Limb (tissue), 2 donors: ENCODE data around the gene TMEM170B.
"Not testable (repeated sequence)": the region's sequence is repeated elsewhere in the genome, so short reads cannot be mapped to it uniquely, and the experiment has no call there.

Source experiments
- DNase-seq, 2 donors: peaks; one replicate each; pipeline ENCODE4 v3.0.0-alpha.2; 2016; ENCODE audit errors: extremely low spot score in 2 of 2

Gene TMEM170B

DNA sequence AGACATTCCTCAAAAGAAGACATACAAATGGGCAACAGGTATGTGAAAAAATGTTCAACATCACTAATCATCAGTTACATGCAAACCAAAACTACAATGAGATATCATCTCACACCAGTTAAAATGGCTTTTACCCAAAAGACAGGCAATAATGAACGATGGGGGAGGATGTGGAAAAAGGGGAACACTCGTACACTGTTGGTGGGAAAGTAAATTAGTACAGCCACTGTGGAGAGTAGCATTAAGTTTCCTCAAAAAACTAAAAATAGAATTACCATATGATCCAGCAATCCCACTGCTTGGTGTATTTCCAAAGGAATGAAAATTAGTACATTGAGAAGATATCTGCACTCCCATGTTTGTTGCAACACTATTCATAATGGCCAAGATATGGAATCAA lies 8.6 kb upstream of the TMEM170B start:
- DNase-seq = no peak

DNA sequence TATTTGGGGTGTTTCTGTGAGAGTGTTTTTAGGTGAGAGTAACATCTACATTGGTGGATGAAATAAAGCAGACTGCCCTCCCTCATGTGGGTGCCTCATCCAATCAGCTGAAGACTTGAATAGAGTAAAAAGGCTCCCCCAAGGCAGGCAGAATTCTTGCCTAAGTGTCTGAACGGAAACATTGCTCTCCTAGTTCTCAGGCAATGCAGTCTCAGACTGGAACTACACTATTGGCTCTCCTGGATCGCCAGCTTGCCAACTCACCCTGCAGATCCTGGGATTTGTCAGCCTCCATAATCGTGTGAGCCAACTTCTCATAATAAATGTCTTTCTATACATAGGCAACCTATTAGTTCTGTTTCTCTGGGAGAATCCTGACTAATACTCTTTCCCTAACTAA lies 5.5 kb upstream of the TMEM170B start:
- no peak for DNase-seq

DNA sequence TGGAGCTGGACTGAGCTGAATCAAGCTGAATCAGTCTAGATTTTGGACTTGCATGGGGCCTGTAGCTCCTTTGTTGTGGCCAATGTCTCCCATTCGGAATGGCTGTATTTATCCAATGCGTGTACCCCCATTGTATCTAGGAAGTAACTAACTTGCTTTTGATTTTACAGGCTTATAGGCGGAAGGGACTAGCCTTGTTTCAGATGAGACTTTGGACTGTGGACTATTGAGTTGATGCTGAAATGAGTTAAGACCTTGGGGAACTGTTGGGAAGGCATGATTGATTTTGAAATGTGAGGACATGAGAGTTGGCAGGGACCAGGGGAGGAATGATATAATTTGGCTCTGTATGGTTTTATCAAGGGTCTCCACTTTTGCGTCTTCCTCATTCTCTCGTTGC lies 3.0 kb upstream of the TMEM170B start:
- no peak for DNase-seq

DNA sequence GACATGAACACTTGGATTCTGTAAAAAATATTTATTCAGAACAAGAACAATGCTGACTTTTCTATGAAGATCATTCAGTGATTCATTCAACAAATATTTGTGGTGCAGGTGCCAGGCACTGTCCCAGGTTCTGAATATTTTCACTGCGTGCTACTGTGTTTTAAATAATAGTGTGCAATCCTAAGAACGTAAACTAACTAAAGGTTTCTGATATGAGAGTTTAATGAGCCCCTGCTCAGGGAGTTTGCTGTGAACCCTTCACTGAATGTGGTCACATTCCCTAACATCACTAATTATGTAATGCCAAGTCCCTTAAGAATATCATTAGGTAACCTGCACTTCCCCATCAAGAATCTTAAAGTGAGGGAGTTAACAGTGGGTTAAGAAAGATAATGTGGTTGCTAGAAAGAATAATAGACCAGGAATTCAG lies 1.7 kb upstream of the TMEM170B start:
- no peak for DNase-seq

DNA sequence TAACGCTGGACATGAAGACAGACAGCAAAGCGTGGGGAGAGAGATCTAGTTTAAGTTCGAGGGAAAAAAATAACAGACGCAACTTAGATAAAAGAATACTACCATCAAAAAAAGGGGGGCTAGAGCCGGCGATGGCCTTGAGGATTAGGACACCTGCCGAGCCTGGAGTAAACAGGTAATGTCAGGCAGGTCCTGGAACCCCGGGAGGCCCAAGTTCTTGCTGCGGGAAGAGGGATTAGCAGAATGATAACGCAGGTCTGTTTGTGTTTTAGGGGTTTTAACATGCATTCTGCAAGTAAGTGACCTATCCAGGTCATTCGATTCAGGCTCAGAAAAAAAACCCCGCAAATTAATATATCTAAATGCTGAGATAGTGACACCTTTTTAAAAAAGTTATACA lies 754 bp upstream of the TMEM170B start:
- peak in 1 of 2 donors; percentile 35 for DNase-seq

DNA sequence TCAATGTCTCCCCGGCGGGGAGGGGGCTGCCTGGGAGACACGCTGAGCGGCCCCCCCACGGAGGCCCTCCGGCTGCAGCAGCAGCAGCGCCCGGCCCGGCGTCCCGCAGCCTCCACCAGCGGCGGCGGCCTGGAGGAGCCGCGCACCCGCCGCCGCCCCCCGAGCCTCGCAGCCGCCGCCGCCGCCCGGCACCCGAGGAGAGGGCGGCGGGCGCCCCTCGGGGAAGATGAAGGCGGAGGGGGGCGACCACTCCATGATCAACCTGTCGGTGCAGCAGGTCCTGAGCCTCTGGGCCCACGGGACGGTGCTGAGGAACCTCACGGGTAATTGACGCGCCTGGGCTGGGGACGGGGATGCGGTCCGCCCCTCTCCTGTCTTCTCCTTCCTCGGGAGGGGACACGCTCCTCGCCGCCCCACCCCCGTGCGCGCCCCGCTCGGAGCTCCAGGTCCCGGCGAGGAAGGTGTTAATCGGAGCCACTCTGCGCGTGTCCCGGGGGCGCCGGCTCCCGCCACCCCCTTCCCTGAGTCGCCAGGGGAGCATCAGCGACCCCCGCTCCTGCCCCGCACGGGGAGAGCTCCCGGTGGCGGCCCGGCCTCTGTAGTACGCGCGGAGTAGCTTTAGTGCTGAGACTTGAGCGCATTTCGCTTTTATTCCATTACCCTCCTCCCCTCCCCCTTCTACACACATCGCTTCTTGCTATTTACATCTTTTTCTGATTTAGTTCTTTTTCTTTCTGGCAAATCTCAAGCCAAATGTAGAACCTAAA lies 686 bp downstream of the TMEM170B start:
- DNase-seq = peak in 1 of 2 donors; percentile 68

DNA sequence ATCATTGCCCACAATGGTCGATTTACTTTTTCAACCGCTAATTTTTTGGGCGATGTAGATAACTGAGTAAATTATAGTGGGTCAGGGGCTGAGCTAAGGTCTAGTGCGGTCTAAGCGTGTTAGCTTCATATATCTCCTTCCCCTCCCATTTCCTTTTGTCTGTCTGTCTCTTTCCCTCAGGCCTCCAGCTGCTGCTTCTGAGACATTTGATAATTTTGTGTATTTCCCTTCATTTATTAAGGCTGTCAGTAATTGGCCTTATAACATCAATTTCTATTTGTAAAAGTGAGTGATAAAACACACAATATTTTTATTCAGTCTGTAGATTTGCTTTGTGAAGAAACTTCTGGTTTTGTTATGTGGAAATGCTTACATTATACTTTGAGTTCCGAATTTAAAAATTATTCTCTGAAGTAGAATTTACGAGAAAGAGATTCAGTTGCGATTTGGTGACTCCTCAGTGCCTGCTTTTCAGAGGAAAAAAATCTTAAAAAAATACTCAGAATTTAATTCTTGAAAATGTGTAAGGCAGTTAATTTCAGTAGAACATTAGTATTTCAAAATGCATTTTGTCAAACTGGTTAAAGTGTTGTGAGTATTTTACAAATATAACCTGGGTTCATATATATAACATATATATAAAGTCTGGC lies 1.4 kb downstream of the TMEM170B start:
- DNase-seq = no peak

DNA sequence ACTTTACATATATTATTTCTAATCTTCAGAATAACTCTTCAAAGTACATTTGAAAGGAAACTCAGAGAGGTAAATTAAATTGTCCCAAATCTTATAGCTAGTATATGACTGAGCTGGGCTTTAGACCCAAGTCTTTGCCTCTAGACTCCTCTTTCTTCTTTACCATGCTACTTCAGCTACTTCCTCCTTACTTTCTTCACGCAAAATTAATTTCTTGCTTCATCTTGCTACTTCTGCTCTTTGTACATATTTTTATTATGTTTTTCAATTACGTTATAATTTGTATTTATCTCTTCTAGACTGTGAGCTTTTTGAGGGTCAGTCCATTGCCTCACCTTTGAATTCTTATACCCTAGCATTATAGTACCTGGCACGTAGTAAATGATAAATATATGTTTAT lies 5.3 kb downstream of the TMEM170B start:
- no peak for DNase-seq

DNA sequence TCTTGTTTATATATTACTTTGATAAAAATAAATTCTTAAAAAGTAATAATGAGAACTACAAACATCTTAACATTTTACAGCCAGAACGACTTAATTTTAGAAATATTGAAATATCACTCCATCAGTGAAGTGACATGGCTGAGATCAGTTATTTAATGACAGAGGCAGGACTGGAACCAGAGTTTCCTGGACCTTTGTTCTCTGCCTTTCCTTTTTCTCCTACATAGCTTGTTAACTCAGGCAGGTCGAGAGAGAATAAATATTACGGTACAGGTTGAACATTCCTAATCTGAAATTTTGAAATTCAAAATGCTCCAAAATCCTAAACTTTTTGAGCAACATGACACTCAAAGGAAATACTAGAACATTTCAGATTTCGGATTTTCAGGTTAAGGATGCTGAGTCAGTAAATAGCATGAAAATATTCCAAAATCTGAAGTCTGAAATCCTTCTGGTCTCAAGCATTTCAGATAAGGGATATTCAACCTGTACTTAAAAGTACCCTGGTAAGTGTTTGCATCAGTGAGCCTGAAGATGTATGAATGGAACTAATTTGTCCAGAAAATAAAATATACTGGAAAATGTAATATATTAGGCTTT lies 6.5 kb downstream of the TMEM170B start:
- no peak for DNase-seq

DNA sequence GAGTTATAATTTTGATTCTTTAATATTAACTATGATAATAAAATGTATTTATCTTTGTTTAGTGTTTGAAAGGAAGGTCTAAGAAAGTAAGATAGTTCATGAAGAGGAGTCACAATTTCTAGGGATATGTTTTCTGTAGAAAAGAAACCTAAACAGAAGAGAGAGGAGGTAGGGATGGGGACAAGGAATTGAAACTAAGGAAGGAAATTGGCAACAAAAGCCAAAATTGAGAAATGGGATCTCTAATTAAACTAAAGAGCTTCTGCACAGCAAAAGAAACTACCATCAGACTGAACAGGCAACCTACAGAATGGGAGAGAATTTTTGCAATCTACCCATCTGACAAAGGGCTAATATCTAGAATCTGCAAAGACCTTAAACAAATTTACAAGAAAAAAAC lies 10.3 kb downstream of the TMEM170B start:
- not testable (repeated sequence) for DNase-seq

DNA sequence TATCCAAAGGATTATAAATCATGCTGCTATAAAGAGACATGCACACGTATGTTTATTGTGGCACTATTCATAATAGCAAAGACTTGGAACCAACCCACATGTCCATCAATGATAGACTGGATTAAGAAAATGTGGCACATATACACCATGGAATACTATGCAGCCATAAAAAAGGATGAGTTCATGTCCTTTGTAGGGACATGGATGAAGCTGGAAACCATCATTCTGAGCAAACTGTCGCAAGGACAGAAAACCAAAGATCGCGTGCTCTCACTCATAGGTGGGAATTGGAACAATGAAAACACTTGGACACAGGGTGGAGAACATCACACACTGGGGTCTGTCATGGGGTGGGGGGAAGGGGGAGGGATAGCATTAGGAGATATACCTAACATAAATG lies 11.0 kb downstream of the TMEM170B start:
- DNase-seq = not testable (repeated sequence)

DNA sequence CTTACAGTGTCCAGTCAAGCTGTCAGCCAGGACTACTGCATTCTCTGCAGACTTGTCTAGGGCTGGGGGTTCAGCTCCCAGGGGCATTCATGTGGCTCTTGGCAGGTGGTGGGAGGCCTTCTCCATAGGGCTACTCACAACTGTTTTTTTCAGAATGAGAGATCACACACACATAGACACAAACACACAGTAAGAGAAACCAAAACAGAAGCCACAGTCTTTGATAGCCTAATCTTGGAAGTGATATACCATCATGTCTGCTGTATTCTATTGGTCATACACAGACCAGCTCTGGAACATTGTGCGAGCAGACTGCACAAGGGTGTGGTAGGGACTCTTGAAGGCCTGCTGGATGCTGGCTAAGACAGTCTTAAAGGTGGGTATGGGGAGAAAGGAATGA lies 13.5 kb downstream of the TMEM170B start:
- no peak for DNase-seq

DNA sequence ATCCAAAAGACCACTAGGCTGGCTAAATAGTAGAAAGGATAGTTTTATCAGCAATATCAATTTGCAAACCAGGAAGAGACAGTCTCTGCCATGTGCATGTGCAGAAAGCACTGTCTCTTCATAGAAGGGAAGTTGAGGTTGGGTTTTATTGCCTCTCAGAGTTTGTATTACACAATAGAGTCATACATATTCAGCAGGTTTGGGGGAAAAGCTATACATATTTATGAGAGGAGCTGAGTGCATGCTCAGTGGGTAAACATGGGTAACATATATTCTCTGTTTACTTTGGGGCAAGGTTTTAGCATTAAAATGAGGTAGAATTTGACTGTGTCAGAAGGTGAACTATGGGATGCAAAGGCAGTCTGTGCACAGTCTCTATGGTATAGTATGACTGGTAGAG lies 14.9 kb downstream of the TMEM170B start:
- no peak for DNase-seq

DNA sequence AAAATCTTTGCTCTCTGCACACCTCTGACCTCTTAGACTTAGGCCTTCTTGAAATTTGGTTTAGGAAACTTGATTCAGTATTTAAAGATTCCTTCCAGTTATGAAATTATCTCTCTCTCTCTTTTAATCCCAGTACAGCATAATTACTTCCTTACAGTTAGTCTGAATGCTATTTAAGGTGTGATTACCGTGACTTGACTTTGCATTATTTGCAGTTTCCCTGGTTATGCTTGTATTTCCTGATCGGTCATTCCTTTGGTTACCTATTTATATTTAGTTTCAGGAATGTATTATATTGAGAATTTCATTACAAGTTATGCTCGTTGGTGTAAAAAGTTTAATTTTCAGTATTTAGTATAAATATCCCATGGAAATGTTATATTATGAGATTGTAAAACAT lies 16.3 kb downstream of the TMEM170B start:
- DNase-seq = no peak

DNA sequence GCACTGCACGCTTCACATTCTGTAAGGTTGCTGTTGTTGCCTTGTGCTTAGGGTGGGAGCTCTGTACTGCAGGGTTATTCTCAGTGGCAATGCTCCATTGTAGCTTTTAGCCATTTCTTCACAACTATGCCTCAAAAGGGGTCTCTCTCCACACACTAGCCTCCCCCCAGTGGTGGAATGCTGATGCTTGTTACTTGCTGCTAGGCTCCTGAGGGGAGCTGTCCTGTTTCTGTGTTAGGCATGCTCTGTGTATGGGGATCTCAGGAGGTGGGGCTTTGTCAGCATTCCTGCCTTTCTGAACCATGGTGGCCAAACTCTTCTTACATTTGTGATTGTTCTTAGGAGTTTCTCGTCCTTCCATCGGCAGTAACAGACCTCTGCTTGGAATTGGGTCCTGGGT lies 18.8 kb downstream of the TMEM170B start:
- no peak for DNase-seq

DNA sequence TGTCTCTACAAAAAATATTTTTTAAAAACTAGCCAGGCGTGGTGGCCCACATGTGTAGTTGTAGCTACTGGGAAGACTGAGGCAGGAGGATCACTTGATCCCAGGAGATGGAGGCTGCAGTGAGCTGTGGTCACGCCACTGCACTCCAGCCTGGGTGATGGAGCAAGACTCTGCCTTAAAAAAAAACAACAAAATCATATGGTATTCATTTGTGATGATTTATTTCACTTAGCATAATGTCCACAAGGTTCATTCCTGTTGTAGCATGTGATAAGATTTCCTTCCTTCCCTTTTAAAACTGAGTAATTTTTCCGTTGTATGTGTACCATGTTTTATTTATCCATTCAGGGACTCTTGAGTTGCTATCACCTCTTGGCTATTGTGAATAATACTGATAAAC lies 26.2 kb downstream of the TMEM170B start:
- DNase-seq = no peak

DNA sequence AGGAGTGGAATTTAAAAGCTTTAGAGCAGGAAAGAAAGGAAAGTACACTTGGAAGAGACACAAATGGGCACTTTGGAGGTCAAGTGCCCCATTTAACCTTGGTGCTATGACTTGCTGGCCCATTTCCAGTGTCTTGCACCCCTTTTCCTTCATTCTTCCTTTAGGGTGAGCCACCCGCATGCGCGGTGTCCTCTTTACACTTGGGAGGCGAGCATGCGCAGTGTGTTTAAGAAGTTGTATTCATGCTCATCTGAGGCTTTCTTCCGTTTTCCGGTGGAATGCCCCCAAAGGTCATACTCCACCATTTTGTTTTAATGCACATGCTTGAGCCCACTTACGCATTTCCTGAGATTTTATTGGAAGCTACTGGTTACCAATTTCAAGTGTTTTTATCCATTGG lies 29.1 kb downstream of the TMEM170B start:
- no peak for DNase-seq

DNA sequence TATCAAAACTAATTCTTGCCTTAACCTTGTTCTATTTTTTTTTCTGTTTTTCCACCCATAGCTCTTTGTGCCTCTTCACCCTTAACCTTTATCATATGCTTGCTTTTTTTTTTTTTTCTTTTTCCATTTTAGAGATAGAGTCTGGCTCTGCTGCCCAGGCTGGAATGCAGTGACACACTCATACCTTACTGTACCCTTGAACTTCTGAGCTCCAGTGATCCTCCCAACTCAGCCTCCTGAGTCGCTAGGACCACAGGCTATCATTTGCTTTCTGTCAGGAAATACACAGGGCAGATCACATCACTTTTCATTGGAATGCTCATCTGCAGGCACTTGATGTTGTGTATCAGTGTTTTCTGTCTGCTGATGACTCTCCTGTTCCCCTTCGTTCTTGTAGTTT lies 33.5 kb downstream of the TMEM170B start:
- no peak for DNase-seq

DNA sequence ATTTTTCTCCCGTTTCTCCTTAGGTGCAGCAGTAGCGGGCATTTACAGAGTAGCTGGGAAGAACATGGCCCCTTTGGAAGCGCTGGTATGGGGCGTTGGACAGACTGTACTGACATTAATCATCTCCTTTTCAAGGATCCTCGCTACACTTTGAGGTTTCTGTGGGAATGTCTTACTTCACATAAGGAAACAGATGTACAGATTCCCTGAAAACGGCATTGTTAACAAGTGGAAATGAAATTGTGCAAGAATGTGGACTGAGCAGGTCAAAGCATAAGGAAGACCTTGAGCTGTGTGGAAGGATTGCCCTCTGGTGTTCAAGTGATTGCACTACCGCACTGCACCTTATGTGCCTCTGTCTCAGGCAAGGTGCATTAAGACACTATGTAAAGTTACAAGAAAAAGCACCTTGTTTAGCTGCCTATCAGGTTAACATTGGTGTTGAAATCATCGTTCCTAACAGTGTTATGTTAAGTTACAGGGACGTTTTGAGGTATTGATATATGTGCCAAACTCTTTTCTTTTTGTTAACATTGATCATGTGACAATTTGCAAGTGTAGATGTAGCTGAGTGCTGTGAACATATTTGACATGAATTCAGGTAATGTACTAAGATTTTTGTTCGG lies 38.0 kb downstream of the TMEM170B start:
- peak; percentile 50 to 73 for DNase-seq

DNA sequence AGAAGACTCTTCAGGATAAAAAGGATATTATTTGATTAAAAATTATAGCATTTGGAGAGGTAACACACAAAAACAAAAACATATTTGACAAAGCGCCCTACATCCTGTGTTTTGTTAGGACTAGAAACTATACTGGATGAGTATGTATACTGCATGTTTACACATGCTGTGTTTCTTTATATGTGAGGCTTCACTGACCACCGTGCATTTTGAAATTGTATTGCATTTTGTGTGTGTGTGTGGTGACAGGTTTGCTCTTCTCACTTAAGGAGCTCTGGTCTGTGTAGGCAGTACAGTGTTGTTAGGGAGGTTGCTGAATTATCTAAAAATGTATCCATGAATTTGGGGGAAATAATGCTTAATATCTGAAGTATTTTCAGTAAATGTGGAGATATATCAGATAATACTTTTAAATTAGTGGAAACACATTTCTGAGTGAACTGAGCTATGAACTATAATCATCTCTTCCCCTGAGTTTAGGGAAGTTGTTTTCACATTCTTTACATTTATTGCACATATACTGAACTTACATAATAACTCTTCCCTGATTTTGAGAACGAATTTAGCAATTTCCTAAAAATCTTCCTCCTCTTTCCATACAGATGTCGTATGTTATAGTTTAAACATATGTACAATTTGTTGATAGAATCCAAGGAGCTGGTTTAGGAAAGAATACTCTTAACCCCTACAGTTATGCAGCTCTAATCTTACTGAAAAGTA lies 43.3 kb downstream of the TMEM170B start:
- DNase-seq = no peak

DNA sequence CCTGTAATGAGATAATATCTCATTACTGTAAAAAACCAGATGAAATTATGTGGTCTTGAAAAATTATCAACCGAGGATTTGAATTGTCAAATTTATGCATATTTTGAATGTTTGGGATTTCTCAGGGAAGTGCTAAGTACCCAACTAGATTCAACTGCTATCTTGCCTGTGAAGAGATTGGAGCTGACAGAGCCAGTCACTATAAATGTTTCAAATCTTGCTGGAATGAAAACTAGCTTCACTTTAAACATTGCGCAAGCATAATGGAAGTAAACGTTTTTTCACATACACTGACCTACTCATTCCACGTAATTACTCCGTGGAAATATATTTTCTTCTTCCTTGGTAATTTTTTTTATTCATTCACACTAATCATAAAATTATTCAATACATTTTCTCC lies 46.7 kb downstream of the TMEM170B start:
- DNase-seq = no peak
